GM12864 (cell line): ENCODE results near the gene ERBB2.
A peak's percentile ranks its signal among the peaks of the same experiment; 100 is the strongest.

Experiments used
- DNase-seq: peaks from one replicate; pipeline ENCODE4 v3.0.0-alpha.2; 2011; ENCODE audit warnings: low read depth
- H3K4me3 ChIP-seq: 2 replicates; pipeline ENCODE4 v1.5.1; 2011; ENCODE audit warnings: mild to moderate bottlenecking, low read depth, low read length, control low read depth
- CTCF ChIP-seq: IDR thresholded peaks from 2 replicates; pipeline ENCODE4 v1.5.1; 2011; ENCODE audit warnings: low read depth, mild to moderate bottlenecking, moderate library complexity, low read length, control low read depth, inconsistent platforms; ENCODE audit errors: missing control alignments

ERBB2 gene

DNA sequence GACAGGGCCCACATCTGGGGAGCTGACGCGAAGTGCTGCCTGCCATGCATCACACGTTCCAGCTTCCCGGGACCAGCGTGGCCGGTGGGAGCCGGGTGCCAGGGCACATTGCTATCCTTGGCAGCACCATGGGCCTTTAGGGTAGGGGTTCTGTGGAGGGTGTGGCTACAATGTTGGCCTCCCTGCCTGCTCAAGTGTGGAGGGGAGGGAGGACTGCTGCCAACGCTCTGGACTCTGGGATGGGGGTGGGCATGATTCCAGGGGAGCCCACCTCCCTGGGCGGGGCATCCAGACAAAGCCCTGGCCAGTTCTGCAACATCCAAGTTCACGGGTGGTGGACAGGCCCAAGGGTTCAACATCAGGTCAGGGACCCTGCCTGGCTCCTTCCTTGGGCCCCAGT, 51.8 kb downstream of the ERBB2 start:
- DNase-seq, result no peak
- H3K4me3 ChIP-seq, result no peak overlapping the region
- no peak for TF ChIP-seq CTCF

- no peak for TF ChIP-seq CTCF
- DNase-seq, result no peak
- H3K4me3 ChIP-seq, result no peak overlapping the region
Measured at GRCh38 chr17:39752241-39752881, 52.5 kb downstream of the ERBB2 start.

DNA sequence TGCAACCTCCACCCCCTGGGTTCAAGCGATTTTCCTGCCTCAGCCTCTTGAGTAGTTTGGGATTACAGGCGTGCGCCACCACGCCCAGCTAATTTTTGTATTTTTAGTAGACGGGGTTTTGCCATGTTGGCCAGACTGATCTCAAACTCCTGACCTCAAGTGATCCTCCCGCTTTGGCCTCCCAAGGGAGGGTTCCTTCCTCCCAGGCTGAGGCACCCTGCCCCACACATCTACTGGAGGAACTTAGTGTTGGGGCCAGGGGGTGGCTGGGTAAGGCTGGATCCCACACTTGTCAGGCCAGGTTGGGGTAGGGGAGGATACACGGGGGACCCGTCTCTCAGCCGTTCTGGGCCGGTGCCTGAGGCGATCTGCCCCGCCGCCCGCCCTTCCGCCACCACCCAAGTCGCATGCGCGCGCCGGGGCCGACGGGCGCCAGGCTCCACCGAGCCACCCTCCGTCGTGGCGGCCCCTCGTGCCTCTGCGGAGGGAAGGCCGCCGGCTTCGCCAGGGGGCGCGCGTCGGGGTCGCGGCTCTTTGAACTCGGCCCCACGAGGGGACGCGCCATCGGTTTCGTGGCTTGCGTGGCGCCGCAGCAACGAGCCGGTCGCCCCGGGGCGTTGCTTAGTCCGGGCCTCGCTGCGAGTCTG, 53.8 kb downstream of the ERBB2 start:
- no peak for DNase-seq
- no peak for TF ChIP-seq CTCF
- peak overlapping the region; percentile 58 for H3K4me3 ChIP-seq

DNA sequence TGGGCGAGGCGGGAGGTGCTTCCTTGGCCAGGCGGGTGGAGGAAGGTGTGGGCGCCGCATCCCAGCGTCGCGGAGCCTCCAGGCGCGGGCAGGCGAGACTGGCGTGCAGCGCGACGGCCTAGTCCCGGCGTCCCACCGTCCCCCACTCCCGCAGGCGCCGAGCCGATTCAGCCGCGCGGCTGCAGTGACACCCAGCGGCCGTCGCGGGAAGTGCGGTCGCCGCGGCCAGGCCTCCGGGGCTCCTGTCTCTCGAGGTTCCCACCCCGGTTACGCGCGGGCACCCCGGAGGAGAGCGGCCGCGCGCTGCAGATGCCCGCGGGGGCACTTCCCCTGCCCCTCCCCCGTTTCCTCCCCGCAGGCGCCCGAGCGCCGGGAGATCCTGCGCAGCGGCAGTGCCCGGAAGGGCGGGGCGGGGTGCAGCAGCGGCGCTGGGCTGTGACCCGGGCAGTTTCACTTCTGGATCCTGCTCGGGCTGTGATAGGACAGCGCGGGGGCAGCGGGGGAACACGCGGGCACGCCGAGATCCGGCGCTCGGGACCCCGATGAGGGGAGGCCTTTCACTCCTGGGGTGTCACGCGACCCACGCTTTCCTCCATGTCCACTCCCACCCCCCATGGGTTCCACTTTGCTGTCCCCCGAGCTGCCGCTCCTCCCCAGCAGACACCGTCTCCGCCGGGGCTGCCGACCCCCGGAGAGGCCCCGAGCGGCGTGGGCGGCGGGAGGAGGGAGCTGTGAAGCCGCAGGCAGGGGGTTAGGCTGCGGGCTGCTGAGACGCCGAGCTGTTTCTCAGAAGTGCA, 54.5 kb downstream of the ERBB2 start:
- H3K4me3 ChIP-seq, result peak overlapping the region; percentile 58
- peak; percentile 80 for TF ChIP-seq CTCF
- peak; percentile 82 for DNase-seq

DNA sequence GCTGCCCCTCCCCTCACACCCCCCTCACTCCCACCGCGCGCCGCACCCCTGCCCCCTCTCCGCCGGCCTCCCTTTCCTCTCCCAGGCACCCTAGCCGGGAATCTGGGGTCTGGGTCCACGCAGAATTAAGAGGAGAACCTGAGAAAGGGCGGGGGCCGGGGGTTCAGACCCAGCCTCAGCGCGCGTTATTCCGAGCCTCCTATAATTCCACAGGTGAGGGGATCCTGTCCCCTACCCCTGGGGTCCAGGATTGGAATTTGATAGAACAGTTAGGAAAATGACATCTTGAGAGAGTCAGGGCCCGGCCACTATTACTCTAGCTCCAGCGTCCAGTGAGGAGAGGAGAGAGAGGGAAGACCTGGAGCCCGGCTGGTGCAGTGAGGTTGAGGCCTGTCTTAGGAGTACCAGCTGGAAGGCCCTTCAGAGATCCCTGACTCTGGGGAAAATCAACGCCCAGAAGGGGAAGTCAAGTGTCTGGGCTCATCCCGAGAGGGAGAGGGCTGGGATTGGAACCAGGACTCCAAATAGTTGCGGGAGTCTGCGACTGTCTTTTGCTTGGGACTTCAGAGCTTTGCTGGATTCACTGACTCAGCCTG, 55.2 kb downstream of the ERBB2 start:
- H3K4me3 ChIP-seq, result peak overlapping the region; percentile 58
- no peak for TF ChIP-seq CTCF
- DNase-seq, result no peak

DNA sequence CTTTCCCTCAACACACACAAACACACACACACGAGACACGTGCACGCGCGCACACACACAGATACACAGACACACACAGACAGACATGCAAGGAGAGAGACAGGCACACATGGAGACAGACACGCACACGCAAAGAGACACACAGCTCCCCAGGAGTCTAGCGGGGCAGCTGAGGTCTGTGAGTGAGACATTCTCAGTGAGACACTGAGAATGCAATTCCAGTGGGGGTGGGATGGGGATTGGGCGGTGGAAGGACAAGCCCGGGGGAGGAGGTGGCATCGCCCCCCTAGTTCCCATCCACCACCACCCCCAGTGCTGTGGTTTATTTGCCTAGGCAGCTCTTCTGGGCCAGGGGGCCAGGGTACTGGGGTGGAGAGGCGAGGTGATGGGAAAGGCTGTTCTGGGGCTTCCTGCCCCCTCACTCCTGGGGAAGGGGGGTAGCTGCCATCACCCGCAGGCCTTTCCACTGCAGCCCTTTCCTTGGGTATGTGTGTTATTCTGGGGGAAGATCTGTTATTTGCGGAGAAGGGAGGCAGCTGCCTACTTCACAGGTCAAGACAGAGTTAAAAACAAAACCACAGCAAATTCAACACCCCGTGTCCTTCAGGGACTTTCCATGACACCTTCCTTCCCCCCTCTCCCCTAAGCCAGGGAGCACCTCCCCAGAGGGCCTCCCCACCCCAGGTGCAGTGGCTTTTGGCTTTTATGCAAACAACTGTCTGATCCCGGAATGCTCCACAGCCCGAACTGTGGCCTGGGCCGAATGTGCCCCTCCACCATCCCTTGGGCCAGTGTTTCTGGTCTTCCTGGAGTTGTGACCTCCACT, 55.9 kb downstream of the ERBB2 start:
- DNase-seq, result peak; percentile 81
- peak overlapping the region; percentile 58 for H3K4me3 ChIP-seq
- TF ChIP-seq CTCF, result no peak
